HepG2 (cell line): ENCODE measurements around the gene NUP62. TPM values are rescaled to one million over a fixed set of nuclear protein-coding genes. Genes with fewer than 3 reads are reported as not detected.

Experiments
- ATAC-seq: fragments of 200-7000 bp; cut with Tn5 transposase; 3 replicates; pipeline ENCODE4 v1.9.1; 2020; ENCODE audit warnings: mild to moderate bottlenecking, moderate library complexity
- BruUV-seq: library from RNA; stranded (reverse); fragments of 400-500 nt; replicated peaks from 2 replicates; lab custom pipeline; 2021; lab: Mats Ljungman, UMichigan
- CTCF ChIA-PET: fragments of 300-600 bp; formaldehyde crosslinking; extraction: SDS; loops from one replicate; lab custom pipeline; 2021; ENCODE audit warnings: low total read pairs, inconsistent platforms, low intra/inter-chr PET ratio; lab: Yijun Ruan, JAX
- POLR2A ChIA-PET: fragments of 350-600 bp; sonication (Branson Sonifier 250); formaldehyde crosslinking; loops from one replicate; lab custom pipeline; 2020; ENCODE audit warnings: antibody characterized with exemption, inconsistent platforms; lab: Yijun Ruan, JAX
- DNase-seq: peaks from one replicate; pipeline ENCODE4 v3.0.0-alpha.2; 2015; ENCODE audit warnings: low spot score
- FAIRE-seq: peaks from 3 replicates; lab custom pipeline; 2011; peaks lifted over from hg19 to GRCh38; lab: Jason Lieb, UNC
- H2AFZ ChIP-seq: one replicate; pipeline ENCODE4 v1.6.1; 2011; ENCODE audit warnings: low read length, inconsistent platforms
- H3K27ac ChIP-seq: fragments of 300-600 bp; 3 replicates; pipeline ENCODE4 v1.8.0; 2011; ENCODE audit warnings: mixed run types, mild to moderate bottlenecking, mixed read lengths, low read length, inconsistent platforms; ENCODE audit not compliant: insufficient read depth; ENCODE audit errors: extremely low read length
- H3K27me3 ChIP-seq, 2 experiments: fragments of 200-600 bp in 1 of 2; 2 replicates in 1 of 2; 3 replicates in 1 of 2; pipeline versions ENCODE4 v1.6.0 to v1.8.0; 2011; ENCODE audit warnings: low read length in 2 of 2, mild to moderate bottlenecking in 2 of 2, moderate library complexity in 2 of 2, inconsistent platforms in 1 of 2; ENCODE audit not compliant: insufficient read depth in 2 of 2, control insufficient read depth in 1 of 2
- H3K36me3 ChIP-seq, 2 experiments: fragments of 200-600 bp in 1 of 2; replicated peaks in 1 of 2; 2 replicates in 1 of 2; 3 replicates in 1 of 2; pipeline versions ENCODE4 v1.5.1 to v1.8.0; 2011; ENCODE audit warnings: low read length in 2 of 2, inconsistent platforms in 1 of 2; ENCODE audit not compliant: insufficient read depth in 2 of 2, control insufficient read depth in 1 of 2
- H3K4me1 ChIP-seq: 2 replicates; pipeline ENCODE4 v1.5.1; 2012; ENCODE audit warnings: low read length, inconsistent platforms; ENCODE audit not compliant: insufficient read depth
- H3K4me2 ChIP-seq: 2 replicates; pipeline ENCODE4 v1.6.0; 2011; ENCODE audit warnings: low read depth, low read length, inconsistent platforms
- H3K4me3 ChIP-seq, 3 experiments: fragments of 200-600 bp in 1 of 3; sonication (generic), shearing (Covaris generic) in 1 of 3; replicated peaks in 1 of 3; 2 replicates each; pipeline ENCODE4 v1.5.1; 2011 to 2016; ENCODE audit warnings: low read length in 3 of 3, inconsistent platforms in 2 of 3, low read depth in 2 of 3, mild to moderate bottlenecking in 2 of 3, control low read depth in 1 of 3, mixed read lengths in 1 of 3; ENCODE audit not compliant: insufficient read depth in 1 of 3
- H3K79me2 ChIP-seq: one replicate; pipeline ENCODE4 v1.6.1; 2011; ENCODE audit warnings: low read length, inconsistent platforms; ENCODE audit not compliant: insufficient read depth
- H3K9ac ChIP-seq: 2 replicates; pipeline ENCODE4 v1.6.0; 2011; ENCODE audit warnings: mild to moderate bottlenecking, low read depth, low read length, inconsistent platforms; ENCODE audit not compliant: insufficient read depth
- H3K9me3 ChIP-seq: 2 replicates; pipeline ENCODE4 v1.5.1; 2012; ENCODE audit warnings: mild to moderate bottlenecking, low read length
- H4K20me1 ChIP-seq: 2 replicates; pipeline ENCODE4 v1.6.0; 2011; ENCODE audit warnings: inconsistent platforms, mild to moderate bottlenecking, low read length, moderate library complexity; ENCODE audit not compliant: insufficient read depth
- AGO2 ChIP-seq: fragments of 200-400 bp; formaldehyde crosslinking; optimal IDR thresholded peaks from 2 replicates; pipeline ENCODE3; 2017; ENCODE audit warnings: mild to moderate bottlenecking, low read depth, low read length, moderate library complexity
- NFYB ChIP-seq: sonication (generic); formaldehyde crosslinking; IDR thresholded peaks from 2 replicates; pipeline ENCODE4 v1.4.0; 2020; ENCODE audit warnings: missing genetic modification reagents
- NFYC ChIP-seq: IDR thresholded peaks from 2 replicates; pipeline ENCODE4 v1.6.1; 2016; ENCODE audit warnings: missing genetic modification reagents, missing compliant biosample characterization
- RBFOX2 ChIP-seq: fragments of 200-400 bp; formaldehyde crosslinking; IDR thresholded peaks from 2 replicates; pipeline ENCODE4 v1.6.1; 2017; ENCODE audit warnings: low read depth, mild to moderate bottlenecking, low read length
- SP2 ChIP-seq: sonication (generic); formaldehyde crosslinking; IDR thresholded peaks from 2 replicates; pipeline ENCODE4 v1.5.1; 2020; ENCODE audit warnings: mild to moderate bottlenecking, missing genetic modification reagents
- ZNF234 ChIP-seq: sonication (generic); formaldehyde crosslinking; conservative IDR thresholded peaks from 2 replicates; pipeline ENCODE4 v1.5.1; 2020; ENCODE audit warnings: mild to moderate bottlenecking, missing genetic modification reagents
- ZNF556 ChIP-seq: sonication (generic); formaldehyde crosslinking; IDR thresholded peaks from 2 replicates; pipeline ENCODE4 v1.4.0; 2020; ENCODE audit warnings: mild to moderate bottlenecking, missing genetic modification reagents, borderline replicate concordance
- WGBS: methylation state at CpG from one replicate; pipeline ENCODE4 v1.1.6; 2017; ENCODE audit warnings: low lambda C conversion rate; 5-methylcytosine and 5-hydroxymethylcytosine counted together
- in situ Hi-C: cut with HindIII; loops from 2 replicates; pipeline ENCODE4 v1.10.0; 2017; ENCODE audit warnings: low pct_unique_long_range_greater_than_20kb; ENCODE audit not compliant: extremely low pct_ligation_motif_present
- intact Hi-C: fragments of 100-400 bp; cut with micrococcal nuclease; formaldehyde crosslinking; loops from one replicate; pipeline ENCODE4 v1.10.0; 2022; ENCODE audit not compliant: unreplicated experiment
- polyA plus RNA-seq, 8 experiments: library from polyadenylated mRNA; depleted of rRNA in 3 of 8; stranded (reverse) in 7 of 8; unstranded in 1 of 8; fragments of >200 nt; fragmentation: Illumina TruSeq in 4 of 8; extraction: Trizol in 4 of 8; gene quantifications; 2 replicates each; pipeline versions ENCODE4 v1.2.1 to v1.2.3, GENCODE V29; 2011 to 2016; ENCODE audit warnings: low read depth in 4 of 8, missing spikeins in 1 of 8, mixed read lengths in 1 of 8; ENCODE audit not compliant: insufficient read depth in 1 of 8
- total RNA-seq, 5 experiments: library from RNA; depleted of rRNA; stranded (reverse); fragments of >200 nt; fragmentation: Illumina TruSeq; extraction: Trizol; gene quantifications; 2 replicates each; pipeline ENCODE4 v1.2.3, GENCODE V29; 2016; ENCODE audit warnings: low read depth in 1 of 5
- TF ChIP-seq, protein P1 (sequence below): IDR thresholded peaks from 2 replicates; pipeline ENCODE4 v1.6.1; 2016; ENCODE audit warnings: control low read depth

Gene NUP62
- total and polyA plus RNA-seq, 2 of the 13 experiments (the other 11 are each of a cell fraction or from before 2014, with no cell fraction given): 16.5 to 41.5 TPM

DNA sequence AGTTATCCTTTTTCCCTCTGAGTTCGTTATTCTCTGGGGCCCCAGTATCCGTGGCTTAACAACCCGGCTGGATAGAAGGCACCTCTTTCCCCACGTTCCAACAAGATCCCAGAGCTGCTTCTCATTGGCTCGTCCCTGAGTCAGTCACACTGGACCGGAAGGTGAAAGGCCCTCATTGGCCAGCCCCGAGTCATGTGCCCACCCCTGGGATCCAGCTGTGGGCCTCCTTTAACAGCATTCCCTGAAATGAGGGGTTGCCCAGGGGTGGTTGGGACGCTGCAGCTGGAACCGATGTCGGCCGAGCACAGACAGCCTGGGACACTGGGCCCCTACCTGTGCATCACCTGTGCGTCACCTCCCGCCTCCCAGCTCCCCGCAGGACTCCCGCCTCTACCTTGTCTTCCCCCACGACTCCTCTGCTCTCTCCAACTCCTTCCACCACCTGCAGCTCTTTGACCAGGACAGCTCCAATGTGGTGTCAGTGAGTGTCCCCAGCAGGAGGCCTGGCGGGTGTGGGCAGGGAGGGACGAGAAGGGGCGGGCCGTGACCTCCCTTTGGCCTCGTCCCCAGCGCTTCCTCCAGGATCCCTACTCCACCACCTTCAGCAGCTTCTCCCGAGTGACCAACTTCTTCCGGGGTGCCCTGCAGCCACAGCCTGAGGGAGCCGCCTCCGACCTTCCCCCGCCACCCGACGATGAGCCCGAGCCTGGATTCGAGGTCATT is 47.5 kb downstream of the NUP62 start:
- ATAC-seq: no peak
- intact Hi-C loops: no loop called here
- Histone ChIP-seq H3K9ac (no peak overlapping the region), H3K9me3 (no peaks in the 10 kb centered on the region), H3K4me3 (no peak overlapping the region), H3K27me3 (no peaks in the 10 kb centered on the region; a peak in 1 of 5 replicates), H2AFZ (no peak overlapping the region), H3K4me1 (peaks cover 21% of the 10 kb centered on the region), H3K79me2 (peaks cover 13% of the 10 kb centered on the region), H4K20me1 (peaks cover 5% of the 10 kb centered on the region), H3K27ac (no peak overlapping the region), H3K36me3 (peaks cover 23 to 62% of the 10 kb centered on the region in 2 experiments), H3K4me2 (no peak overlapping the region)
- FAIRE-seq: no peak
- BruUV-seq: no TSS peak
- 93% methylated on average over 30 of the region's 31 CpGs for WGBS
- in situ Hi-C loops: no loop called here
- POLR2A ChIA-PET: no interaction called here
- no peak for DNase-seq
- CTCF ChIA-PET: no interaction called here
- peak; percentile 10 for TF ChIP-seq AGO2
- TF ChIP-seq, protein P1, sequence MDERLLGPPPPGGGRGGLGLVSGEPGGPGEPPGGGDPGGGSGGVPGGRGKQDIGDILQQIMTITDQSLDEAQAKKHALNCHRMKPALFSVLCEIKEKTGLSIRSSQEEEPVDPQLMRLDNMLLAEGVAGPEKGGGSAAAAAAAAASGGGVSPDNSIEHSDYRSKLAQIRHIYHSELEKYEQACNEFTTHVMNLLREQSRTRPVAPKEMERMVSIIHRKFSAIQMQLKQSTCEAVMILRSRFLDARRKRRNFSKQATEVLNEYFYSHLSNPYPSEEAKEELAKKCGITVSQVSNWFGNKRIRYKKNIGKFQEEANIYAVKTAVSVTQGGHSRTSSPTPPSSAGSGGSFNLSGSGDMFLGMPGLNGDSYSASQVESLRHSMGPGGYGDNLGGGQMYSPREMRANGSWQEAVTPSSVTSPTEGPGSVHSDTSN (CRISPR knock-in tag): peak; percentile 48; the same call in 1 of the 2 replicates
- peak; percentile 71 for TF ChIP-seq NFYB
- TF ChIP-seq NFYC: peak; percentile 67
- TF ChIP-seq ZNF556 (CRISPR knock-in tag): no peak
- peak; percentile 49; the same call in 1 of the 2 replicates for TF ChIP-seq SP2 (CRISPR knock-in tag)
- TF ChIP-seq RBFOX2: peak; percentile 28; the same call in 1 of the 2 replicates
- no peak for TF ChIP-seq ZNF234
